Pancreas (tissue), 10 donors: ENCODE data around the gene CHPF. TPM values are rescaled to one million over a fixed set of nuclear protein-coding genes. Genes with fewer than 3 reads are reported as not detected.

Experiments
- ATAC-seq, 4 donors: fragments of 200-7000 bp; cut with Tn5 transposase; one replicate each; pipeline versions ENCODE4 v1.8.0 to v1.9.1; 2020; ENCODE audit warnings: mild to moderate bottlenecking in 4 of 4, moderate library complexity in 4 of 4
- DNase-seq, 6 donors: peaks; one replicate each; pipeline ENCODE4 v3.0.0-alpha.2; 2020
- FAIRE-seq: peaks from 2 replicates; lab custom pipeline; 2012; peaks lifted over from hg19 to GRCh38; lab: Jason Lieb, UNC
- H3K27ac ChIP-seq, 4 donors: fragments of 200-600 bp; sonication (generic); 1 replicate in 3 of 4; 2 replicates in 1 of 4; pipeline versions ENCODE4 v1.5.0 to v1.8.0; 2020
- H3K27me3 ChIP-seq, 4 donors: fragments of 200-600 bp; one replicate each; pipeline ENCODE4 v1.8.0; 2021
- H3K36me3 ChIP-seq, 3 donors: fragments of 200-600 bp; sonication (generic) in 1 of 3; one replicate each; pipeline versions ENCODE4 v1.5.0 to v1.8.0; 2020 to 2021
- H3K4me1 ChIP-seq, 3 donors: fragments of 200-600 bp; one replicate each; pipeline ENCODE4 v1.8.0; 2021
- H3K4me3 ChIP-seq, 4 donors: fragments of 200-600 bp; sonication (generic) in 2 of 4; one replicate each; pipeline versions ENCODE4 v1.5.0 to v1.8.0; 2020 to 2021
- H3K9me3 ChIP-seq, 4 donors: fragments of 200-600 bp; one replicate each; pipeline ENCODE4 v1.8.0; 2021
- whole genome bisulfite sequencing, 2 donors: extraction: QIAGEN DNeasy Blood & Tissue Kit; methylation state at CpG; one replicate each; pipeline ENCODE4 v1.1.7; 2013; 5-methylcytosine and 5-hydroxymethylcytosine counted together
- intact Hi-C, 3 donors: fragments of 100-400 bp; cut with DNase I; formaldehyde crosslinking; loops; one replicate each; pipeline versions ENCODE4 v1.11.1 to v1.14.2; 2022
- polyA plus RNA-seq, 2 donors: library from polyadenylated mRNA; stranded (reverse); fragments of 200-250 nt; gene quantifications; one replicate each; pipeline ENCODE4 v1.2.3, GENCODE V29; 2013
- total RNA-seq, 6 donors: library from RNA; stranded (reverse); fragmentation: NEBNext Ultra II Directional in 4 of 6; extraction: Animal tissue kit (Norgen Biotek cat#: 25700) in 4 of 6; gene quantifications; one replicate each; pipeline versions ENCODE4 v1.2.1 to v1.2.4, GENCODE V29; 2021 to 2023
- TF ChIP-seq, protein P1 (sequence below), 4 donors: fragments of 200-600 bp; sonication (generic) in 3 of 4; IDR thresholded peaks; one replicate each; pipeline versions ENCODE4 v1.5.0 to v1.8.0; 2021; ENCODE audit warnings: antibody characterized with exemption in 4 of 4
- donor health status: healthy with polysubstance abuse.
- donor health status: DM: no; HTN: no; CAD: no; lungs with moderate emphysema.
- donor health status: DM: no; HTN: no; CAD: no.
- donor health status: control.
- donor health status: control.
- donor health status: Bipolar disorder and iron deficiency.
- donor health status: DM: yes; HTN: yes; CAD: no.
- donor health status: DM: no; HTN: no; CAD: no.
- donor health status: DM: no; HTN: no; CAD: no.
- donor health status: DM: yes; HTN: yes; CAD: no.

CHPF gene
- total and polyA plus RNA-seq, 8 donors, result 55.1 to 105 (median 68.5) TPM

GRCh38 chr2:219536425-219536824, 7.2 kb downstream of the CHPF start:
- peaks cover 2 to 26% (median 19%) of the 10 kb centered on the region in 3 donors for H3K36me3 ChIP-seq
- H3K4me3 ChIP-seq, result no peak overlapping the region
- peaks cover 0 to 4% (median 1%) of the 10 kb centered on the region in 3 donors for H3K4me1 ChIP-seq
- H3K9me3 ChIP-seq, result no peaks in the 10 kb centered on the region
- ATAC-seq (no peak), DNase-seq (no peak), FAIRE-seq (no peak)
- WGBS, 2 donors, result 66 to 75% methylated on average over 16 of the region's 16 CpGs
- intact Hi-C loops, result loop anchor here in 1 of 3 donors (10.0 kb wide), 2 partner anchors 72 to 108 kb away; no protein-coding TSS in a partner anchor
- H3K27me3 ChIP-seq, result no peaks in the 10 kb centered on the region
- no peak overlapping the region for H3K27ac ChIP-seq
- TF ChIP-seq, protein P1, sequence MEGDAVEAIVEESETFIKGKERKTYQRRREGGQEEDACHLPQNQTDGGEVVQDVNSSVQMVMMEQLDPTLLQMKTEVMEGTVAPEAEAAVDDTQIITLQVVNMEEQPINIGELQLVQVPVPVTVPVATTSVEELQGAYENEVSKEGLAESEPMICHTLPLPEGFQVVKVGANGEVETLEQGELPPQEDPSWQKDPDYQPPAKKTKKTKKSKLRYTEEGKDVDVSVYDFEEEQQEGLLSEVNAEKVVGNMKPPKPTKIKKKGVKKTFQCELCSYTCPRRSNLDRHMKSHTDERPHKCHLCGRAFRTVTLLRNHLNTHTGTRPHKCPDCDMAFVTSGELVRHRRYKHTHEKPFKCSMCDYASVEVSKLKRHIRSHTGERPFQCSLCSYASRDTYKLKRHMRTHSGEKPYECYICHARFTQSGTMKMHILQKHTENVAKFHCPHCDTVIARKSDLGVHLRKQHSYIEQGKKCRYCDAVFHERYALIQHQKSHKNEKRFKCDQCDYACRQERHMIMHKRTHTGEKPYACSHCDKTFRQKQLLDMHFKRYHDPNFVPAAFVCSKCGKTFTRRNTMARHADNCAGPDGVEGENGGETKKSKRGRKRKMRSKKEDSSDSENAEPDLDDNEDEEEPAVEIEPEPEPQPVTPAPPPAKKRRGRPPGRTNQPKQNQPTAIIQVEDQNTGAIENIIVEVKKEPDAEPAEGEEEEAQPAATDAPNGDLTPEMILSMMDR (IDR thresholded peaks at IDR 0.05), result no peak

GRCh38 chr2:219533930-219534661, 9.5 kb downstream of the CHPF start:
- ATAC-seq (no peak), FAIRE-seq (no peak), DNase-seq (no peak)
- Histone ChIP-seq H3K4me1 (no peaks in the 10 kb centered on the region), H3K27ac (no peak overlapping the region), H3K36me3 (peaks cover 0 to 7% (median 6%) of the 10 kb centered on the region in 3 donors), H3K4me3 (no peak overlapping the region), H3K9me3 (no peaks in the 10 kb centered on the region), H3K27me3 (peaks cover 0 to 10% (median 0%) of the 10 kb centered on the region in 4 donors)
- 70 to 75% methylated on average over 6 of the region's 6 CpGs for WGBS, 2 donors
- intact Hi-C loops, result loop anchor here in 2 of 3 donors (5.0 to 10.0 kb wide), 3 partner anchors 67 to 111 kb away; no protein-coding TSS in a partner anchor
- TF ChIP-seq, protein P1 (IDR thresholded peaks at IDR 0.05), result no peak

DNA sequence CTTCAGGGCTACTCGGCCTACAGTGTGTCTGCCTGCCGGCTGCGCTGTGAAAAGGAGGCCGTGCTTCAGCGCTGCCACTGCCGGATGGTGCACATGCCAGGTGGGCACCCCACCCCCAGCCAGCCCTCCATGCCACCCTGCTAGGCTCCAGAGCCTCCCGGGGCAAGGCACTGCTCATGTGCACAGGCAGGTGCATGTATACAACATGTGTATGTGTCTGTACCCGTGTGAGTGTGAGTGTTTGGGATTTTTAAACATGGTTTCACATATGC, 11.3 kb downstream of the CHPF start:
- TF ChIP-seq, protein P1 (IDR thresholded peaks at IDR 0.05), result no peak
- Histone ChIP-seq H3K27ac (no peak overlapping the region), H3K4me3 (no peak overlapping the region), H3K9me3 (no peaks in the 10 kb centered on the region), H3K27me3 (peaks cover 0 to 17% (median 0%) of the 10 kb centered on the region in 4 donors), H3K36me3 (no peaks in the 10 kb centered on the region), H3K4me1 (no peaks in the 10 kb centered on the region)
- FAIRE-seq, result no peak
- ATAC-seq, result no peak
- WGBS, 2 donors, result 64 to 76% methylated on average over 8 of the region's 8 CpGs
- peak in 1 of 6 donors; percentile 56 for DNase-seq
- intact Hi-C loops, result loop anchor here in 2 of 3 donors (5.0 to 10.0 kb wide), 3 partner anchors 65 to 112 kb away; no protein-coding TSS in a partner anchor

GRCh38 chr2:219531639-219532377, 11.8 kb downstream of the CHPF start:
- FAIRE-seq, result no peak
- no peak overlapping the region for H3K4me3 ChIP-seq
- no peak for ATAC-seq
- WGBS, 2 donors, result 58 to 61% methylated on average over 20 of the region's 20 CpGs
- H3K4me1 ChIP-seq, result no peaks in the 10 kb centered on the region
- H3K27me3 ChIP-seq, result peaks cover 0 to 17% (median 0%) of the 10 kb centered on the region in 4 donors
- H3K9me3 ChIP-seq, result no peaks in the 10 kb centered on the region
- H3K36me3 ChIP-seq, result no peaks in the 10 kb centered on the region
- intact Hi-C loops, result loop anchor here in 2 of 3 donors (5.0 to 10.0 kb wide), 3 partner anchors 65 to 113 kb away; no protein-coding TSS in a partner anchor
- TF ChIP-seq, protein P1 (IDR thresholded peaks at IDR 0.05), result no peak
- no peak for DNase-seq
- H3K27ac ChIP-seq, result no peak overlapping the region
